ENCODE data around the gene YWHAB. TPM values are rescaled to one million over a fixed set of nuclear protein-coding genes. Genes with fewer than 3 reads are reported as not detected.

YWHAB gene
- total and polyA plus RNA-seq, 7 experiments from 2014 or later, result 135 to 552 (median 211) TPM

DNA sequence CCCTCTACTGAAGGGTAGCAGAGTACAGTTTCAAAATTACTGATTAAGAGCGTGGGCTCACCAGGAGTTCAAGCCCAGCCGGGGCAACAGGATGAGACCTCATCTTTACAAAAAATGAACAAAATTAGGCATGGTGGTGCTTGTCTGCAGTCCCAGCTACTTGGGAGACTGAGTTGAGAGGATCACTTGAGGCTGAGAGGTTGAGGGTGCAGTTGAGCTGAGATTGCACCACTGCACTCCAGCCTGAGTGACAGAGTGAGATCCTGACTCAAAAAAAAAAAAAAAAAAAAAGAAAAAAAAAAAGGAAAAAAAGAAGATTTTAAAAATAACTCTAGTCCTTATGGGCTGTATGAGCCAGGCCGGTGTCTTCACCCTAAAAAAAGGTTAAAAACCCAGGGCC, 43.1 kb downstream of the YWHAB start:
- Mint-ChIP-seq H3K27ac (peak overlapping the region in 2 of 9 donors; percentile 16 to 66), H3K4me3 (no peak overlapping the region), H3K27me3 (no peaks in the 10 kb centered on the region), H3K9me3 (no peaks in the 10 kb centered on the region), H3K4me1 (no peaks in the 10 kb centered on the region), H3K36me3 (peaks cover 3 to 33% (median 15%) of the 10 kb centered on the region in 5 donors)
- ChIA-PET CTCF (no interaction called here), POLR2A (no interaction called here)
- Histone ChIP-seq H3K27me3 (ENCODE audit: control insufficient read depth in 2 of 2, insufficient read depth in 2 of 2, low read length in 2 of 2) (no peaks in the 10 kb centered on the region), H3K4me3 (ENCODE audit: low read length) (no peak overlapping the region), H3K27ac (ENCODE audit: low read depth, low read length) (no peak overlapping the region), H3K36me3 (ENCODE audit: control insufficient read depth in 2 of 3, insufficient read depth in 3 of 3, low read length in 3 of 3) (peaks cover 0 to 43% (median 0%) of the 10 kb centered on the region in 3 experiments), H3K9me3 (ENCODE audit: control insufficient read depth in 2 of 3, low read length in 3 of 3) (no peaks in the 10 kb centered on the region), H3K4me1 (ENCODE audit: control insufficient read depth in 2 of 2, insufficient read depth in 2 of 2, low read length in 2 of 2) (no peaks in the 10 kb centered on the region)
- DNase-seq (no peak), ATAC-seq (no peak)
- intact Hi-C loops (cut with micrococcal nuclease), result no loop called here

DNA sequence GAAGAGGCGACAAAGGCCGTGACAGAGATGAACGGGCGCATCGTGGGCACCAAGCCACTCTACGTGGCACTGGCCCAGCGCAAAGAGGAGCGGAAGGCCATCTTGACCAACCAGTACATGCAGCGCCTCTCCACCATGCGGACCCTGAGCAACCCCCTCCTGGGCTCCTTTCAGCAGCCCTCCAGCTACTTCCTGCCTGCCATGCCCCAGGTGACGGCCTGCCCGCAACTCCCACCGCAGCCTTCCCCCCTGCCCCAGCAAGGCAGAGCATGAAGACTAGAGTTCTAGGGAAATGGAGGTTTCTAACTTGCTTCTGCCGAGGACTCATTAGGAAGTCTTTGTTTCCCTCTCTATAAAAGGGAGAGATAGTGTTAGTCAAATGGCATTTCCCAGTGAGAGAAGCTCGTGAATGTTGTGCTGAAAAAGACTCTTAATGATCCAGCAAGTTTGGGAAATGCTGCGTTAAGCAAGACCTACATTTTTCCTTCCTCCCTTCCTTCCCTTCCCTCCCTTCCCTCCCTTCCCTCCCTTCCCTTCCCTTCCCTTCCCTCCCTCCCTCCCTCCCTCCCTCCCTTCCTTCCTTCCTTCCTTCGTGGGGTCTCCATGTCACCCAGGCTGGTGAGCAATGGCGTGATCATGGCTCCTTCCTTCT, 45.1 kb downstream of the YWHAB start:
- ATAC-seq (no peak), DNase-seq (no peak)
- no peaks in the 10 kb centered on the region for H3K9me3 Mint-ChIP-seq
- CTCF ChIA-PET, result no interaction called here
- Histone ChIP-seq H3K27me3 (ENCODE audit: control insufficient read depth in 2 of 2, insufficient read depth in 2 of 2, low read length in 2 of 2) (no peaks in the 10 kb centered on the region), H3K36me3 (ENCODE audit: control insufficient read depth in 2 of 3, insufficient read depth in 3 of 3, low read length in 3 of 3) (peaks cover 0 to 28% (median 0%) of the 10 kb centered on the region in 3 experiments), H3K4me3 (ENCODE audit: low read length) (no peak overlapping the region), H3K4me1 (ENCODE audit: control insufficient read depth in 2 of 2, insufficient read depth in 2 of 2, low read length in 2 of 2) (no peaks in the 10 kb centered on the region), H3K9me3 (ENCODE audit: control insufficient read depth in 2 of 3, low read length in 3 of 3) (no peaks in the 10 kb centered on the region), H3K27ac (ENCODE audit: low read depth, low read length) (no peak overlapping the region)
- no peaks in the 10 kb centered on the region for H3K4me1 Mint-ChIP-seq
- H3K36me3 Mint-ChIP-seq, result peaks cover 3 to 29% (median 9%) of the 10 kb centered on the region in 5 donors
- H3K27me3 Mint-ChIP-seq, result no peaks in the 10 kb centered on the region
- no peak overlapping the region for H3K27ac Mint-ChIP-seq
- POLR2A ChIA-PET, result interaction anchor here (1.3 kb wide), 1 partner anchor 35 kb away, joined by 3 read pairs; the partner anchor contains the start of gene STK4
- intact Hi-C loops (cut with micrococcal nuclease), result no loop called here
- no peak overlapping the region for H3K4me3 Mint-ChIP-seq

DNA sequence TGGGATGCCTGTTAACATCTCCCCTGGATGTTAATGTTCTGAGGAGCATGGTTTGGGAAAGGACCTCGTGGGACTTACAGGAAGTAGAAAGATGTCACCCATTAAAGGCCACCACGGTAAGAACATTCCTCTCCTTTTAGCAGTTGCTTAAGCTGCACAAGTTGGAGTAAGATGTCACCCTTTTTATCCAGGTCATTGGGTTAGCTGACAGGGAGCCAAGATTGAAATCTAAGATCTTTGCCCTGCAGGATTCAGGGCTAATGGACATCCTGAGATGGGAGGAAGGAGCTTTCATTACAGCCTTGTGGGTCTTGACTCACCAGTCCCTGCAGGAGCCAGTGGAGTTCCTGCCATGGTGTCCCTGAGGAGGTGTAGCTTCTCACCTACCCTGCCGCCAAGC, 46.4 kb downstream of the YWHAB start:
- ChIA-PET CTCF (no interaction called here), POLR2A (no interaction called here)
- no peak overlapping the region for H3K4me3 ChIP-seq (ENCODE audit: low read length)
- H3K4me1 Mint-ChIP-seq, result no peaks in the 10 kb centered on the region
- H3K27ac ChIP-seq (ENCODE audit: low read depth, low read length), result no peak overlapping the region
- H3K27ac Mint-ChIP-seq, result no peak overlapping the region
- no peaks in the 10 kb centered on the region for H3K9me3 Mint-ChIP-seq
- H3K36me3 ChIP-seq (ENCODE audit: control insufficient read depth in 2 of 3, insufficient read depth in 3 of 3, low read length in 3 of 3), result peaks cover 0 to 38% (median 0%) of the 10 kb centered on the region in 3 experiments
- intact Hi-C loops (cut with micrococcal nuclease), result no loop called here
- H3K27me3 Mint-ChIP-seq, result no peaks in the 10 kb centered on the region
- no peaks in the 10 kb centered on the region for H3K4me1 ChIP-seq (ENCODE audit: control insufficient read depth in 2 of 2, insufficient read depth in 2 of 2, low read length in 2 of 2)
- H3K9me3 ChIP-seq (ENCODE audit: control insufficient read depth in 2 of 3, low read length in 3 of 3), result no peaks in the 10 kb centered on the region
- no peak overlapping the region for H3K4me3 Mint-ChIP-seq
- ATAC-seq, result no peak
- no peak for DNase-seq
- no peaks in the 10 kb centered on the region for H3K27me3 ChIP-seq (ENCODE audit: control insufficient read depth in 2 of 2, insufficient read depth in 2 of 2, low read length in 2 of 2)
- H3K36me3 Mint-ChIP-seq, result peaks cover 3 to 41% (median 9%) of the 10 kb centered on the region in 5 donors

- no peaks in the 10 kb centered on the region for H3K9me3 ChIP-seq (ENCODE audit: control insufficient read depth in 2 of 3, low read length in 3 of 3)
- ChIA-PET POLR2A (no interaction called here), CTCF (interaction anchor here (0.6 kb wide), 1 partner anchor 14 kb away, joined by 3 read pairs; no protein-coding TSS in a partner anchor)
- H3K4me1 ChIP-seq (ENCODE audit: control insufficient read depth in 2 of 2, insufficient read depth in 2 of 2, low read length in 2 of 2), result no peaks in the 10 kb centered on the region
- no peak overlapping the region for H3K4me3 ChIP-seq (ENCODE audit: low read length)
- no peaks in the 10 kb centered on the region for H3K4me1 Mint-ChIP-seq
- H3K27ac ChIP-seq (ENCODE audit: low read depth, low read length), result no peak overlapping the region
- DNase-seq, result no peak
- H3K4me3 Mint-ChIP-seq, result no peak overlapping the region
- H3K27me3 Mint-ChIP-seq, result no peaks in the 10 kb centered on the region
- intact Hi-C loops (cut with micrococcal nuclease), result no loop called here
- peaks cover 3 to 43% (median 9%) of the 10 kb centered on the region in 5 donors for H3K36me3 Mint-ChIP-seq
- no peak overlapping the region for H3K27ac Mint-ChIP-seq
- ATAC-seq, result no peak
- no peaks in the 10 kb centered on the region for H3K27me3 ChIP-seq (ENCODE audit: control insufficient read depth in 2 of 2, insufficient read depth in 2 of 2, low read length in 2 of 2)
- H3K9me3 Mint-ChIP-seq, result no peaks in the 10 kb centered on the region
- peaks cover 0 to 45% (median 0%) of the 10 kb centered on the region in 3 experiments for H3K36me3 ChIP-seq (ENCODE audit: control insufficient read depth in 2 of 3, insufficient read depth in 3 of 3, low read length in 3 of 3)
Observed at GRCh38 chr20:44932916-44933315, 47.4 kb downstream of the YWHAB start.

GRCh38 chr20:44936510-44936909, 51.0 kb downstream of the YWHAB start:
- POLR2A ChIA-PET, result interaction anchor here (0.6 kb wide), 1 partner anchor 287 kb away, joined by 6 read pairs; no protein-coding TSS in a partner anchor
- Mint-ChIP-seq H3K27ac (peak overlapping the region in 1 of 9 donors; percentile 28), H3K4me3 (no peak overlapping the region), H3K27me3 (no peaks in the 10 kb centered on the region), H3K9me3 (no peaks in the 10 kb centered on the region), H3K4me1 (peaks cover 0 to 4% (median 0%) of the 10 kb centered on the region in 7 donors), H3K36me3 (peaks cover 5 to 42% (median 8%) of the 10 kb centered on the region in 5 donors)
- no peaks in the 10 kb centered on the region for H3K4me1 ChIP-seq (ENCODE audit: control insufficient read depth in 2 of 2, insufficient read depth in 2 of 2, low read length in 2 of 2)
- CTCF ChIA-PET, result no interaction called here
- no peaks in the 10 kb centered on the region for H3K27me3 ChIP-seq (ENCODE audit: control insufficient read depth in 2 of 2, insufficient read depth in 2 of 2, low read length in 2 of 2)
- no peak overlapping the region for H3K4me3 ChIP-seq (ENCODE audit: low read length)
- ATAC-seq, result no peak
- no peak for DNase-seq
- no peak overlapping the region for H3K27ac ChIP-seq (ENCODE audit: low read depth, low read length)
- H3K36me3 ChIP-seq (ENCODE audit: control insufficient read depth in 2 of 3, insufficient read depth in 3 of 3, low read length in 3 of 3), result peaks cover 0 to 67% (median 0%) of the 10 kb centered on the region in 3 experiments
- intact Hi-C loops (cut with micrococcal nuclease), result no loop called here
- no peaks in the 10 kb centered on the region for H3K9me3 ChIP-seq (ENCODE audit: control insufficient read depth in 2 of 3, low read length in 3 of 3)

GRCh38 chr20:44938637-44939036, 53.1 kb downstream of the YWHAB start:
- Histone ChIP-seq H3K27me3 (ENCODE audit: control insufficient read depth in 2 of 2, insufficient read depth in 2 of 2, low read length in 2 of 2) (no peaks in the 10 kb centered on the region), H3K4me3 (ENCODE audit: low read length) (no peak overlapping the region), H3K4me1 (ENCODE audit: control insufficient read depth in 2 of 2, insufficient read depth in 2 of 2, low read length in 2 of 2) (no peaks in the 10 kb centered on the region), H3K9me3 (ENCODE audit: control insufficient read depth in 2 of 3, low read length in 3 of 3) (no peaks in the 10 kb centered on the region), H3K27ac (ENCODE audit: low read depth, low read length) (no peak overlapping the region), H3K36me3 (ENCODE audit: control insufficient read depth in 2 of 3, insufficient read depth in 3 of 3, low read length in 3 of 3) (peaks cover 0 to 72% (median 0%) of the 10 kb centered on the region in 3 experiments)
- POLR2A ChIA-PET, result no interaction called here
- CTCF ChIA-PET, result interaction anchor here (0.5 kb wide), 1 partner anchor 380 kb away, joined by 4 read pairs; no protein-coding TSS in a partner anchor
- Mint-ChIP-seq H3K36me3 (peaks cover 6 to 44% (median 14%) of the 10 kb centered on the region in 5 donors), H3K27me3 (no peaks in the 10 kb centered on the region), H3K4me3 (no peak overlapping the region), H3K27ac (peak overlapping the region in 3 of 9 donors; percentile 54 to 56 (median 54)), H3K4me1 (peaks cover 0 to 11% (median 0%) of the 10 kb centered on the region in 7 donors), H3K9me3 (no peaks in the 10 kb centered on the region)
- ATAC-seq (no peak), DNase-seq (no peak)
- intact Hi-C loops (cut with micrococcal nuclease), result no loop called here

Data from naive thymus-derived CD4-positive, alpha-beta T cell (primary cell).